MM.1S (cell line): Measurements from ENCODE around the gene SOX4.

Source experiments
- CTCF ChIP-seq: fragments of 300-600 bp; sonication (generic); IDR thresholded peaks from 2 replicates; pipeline ENCODE4 v1.5.1; 2016; ENCODE audit warnings: antibody characterized with exemption, low read length, mixed read lengths
- EZH2 ChIP-seq: fragments of 300-600 bp; sonication (generic); optimal IDR thresholded peaks from 2 replicates; pipeline ENCODE3; 2017; ENCODE audit warnings: low read depth, mild to moderate bottlenecking, antibody characterized with exemption, low read length, mixed read lengths

GRCh38 chr6:21593927-21594415, 420 bp downstream of the SOX4 start:
- no peak for TF ChIP-seq EZH2
- TF ChIP-seq CTCF, result no peak
